ENCODE data around the gene CST9.

CST9 gene, protein sequence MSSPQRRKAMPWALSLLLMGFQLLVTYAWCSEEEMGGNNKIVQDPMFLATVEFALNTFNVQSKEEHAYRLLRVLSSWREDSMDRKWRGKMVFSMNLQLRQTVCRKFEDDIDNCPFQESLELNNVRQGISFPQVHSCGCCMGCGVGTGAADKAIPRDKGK

GRCh38 chr20:23605867-23606651 is at the start of gene CST9:
TSS of gene CST9 (minus strand) at chr20:23605917. CDS start at chr20:23605864, 53 bp downstream.
- DNase-seq (ENCODE audit: low read depth): no peak

DNA sequence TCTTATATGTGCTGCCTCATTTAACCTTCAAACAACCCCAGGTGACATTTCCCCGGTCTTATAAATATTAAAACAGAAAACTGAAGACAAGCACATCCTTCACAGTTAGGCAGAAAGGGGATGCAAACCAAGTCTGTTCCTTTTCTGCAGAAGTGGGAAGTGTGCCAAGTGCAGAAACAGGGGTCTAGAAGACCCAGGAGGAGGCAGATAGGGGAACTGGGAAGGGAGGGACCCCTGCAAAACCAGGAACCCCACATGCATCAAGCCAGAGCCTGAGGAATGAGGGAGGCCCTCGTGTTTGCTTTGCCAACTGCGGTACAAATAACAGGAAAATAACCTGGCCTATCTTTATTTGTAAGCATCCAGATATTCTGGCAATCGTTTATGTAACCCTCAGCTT is 49.0 kb upstream of the CST9 start:
- DNase-seq (ENCODE audit: low read depth): no peak

- no peak for DNase-seq (ENCODE audit: low read depth)
Measured at GRCh38 chr20:23654000-23654399, 48.3 kb upstream of the CST9 start.

DNA sequence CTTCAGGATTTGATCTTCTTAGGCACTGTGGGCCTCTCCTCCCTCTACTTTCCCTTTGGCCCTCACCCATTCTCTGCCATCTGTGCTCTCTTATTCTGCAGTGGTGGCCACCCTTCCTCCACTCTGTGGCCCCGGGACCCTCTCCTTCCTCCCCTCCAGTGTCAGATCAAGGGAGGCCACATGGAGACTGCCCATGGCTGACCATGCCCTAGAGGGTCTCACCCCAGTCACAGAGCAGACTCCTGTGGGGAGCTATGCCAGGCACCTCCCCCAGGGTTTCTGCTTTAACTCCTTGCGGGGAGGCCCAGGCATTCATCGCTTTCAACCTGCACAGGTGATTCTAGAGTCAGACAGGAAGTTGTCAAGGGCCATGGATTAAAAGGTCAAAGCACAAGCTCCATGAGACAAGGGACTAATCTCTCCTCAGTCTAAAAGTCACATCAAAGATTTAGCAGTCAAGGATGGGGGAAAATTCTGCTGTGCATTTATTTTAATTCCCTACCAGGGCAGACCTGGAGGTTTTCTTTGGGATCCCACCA is 47.8 kb upstream of the CST9 start:
- no peak for DNase-seq (ENCODE audit: low read depth)

GRCh38 chr20:23652926-23653325 is 47.2 kb upstream of the CST9 start:
- DNase-seq (ENCODE audit: low read depth): no peak

DNA sequence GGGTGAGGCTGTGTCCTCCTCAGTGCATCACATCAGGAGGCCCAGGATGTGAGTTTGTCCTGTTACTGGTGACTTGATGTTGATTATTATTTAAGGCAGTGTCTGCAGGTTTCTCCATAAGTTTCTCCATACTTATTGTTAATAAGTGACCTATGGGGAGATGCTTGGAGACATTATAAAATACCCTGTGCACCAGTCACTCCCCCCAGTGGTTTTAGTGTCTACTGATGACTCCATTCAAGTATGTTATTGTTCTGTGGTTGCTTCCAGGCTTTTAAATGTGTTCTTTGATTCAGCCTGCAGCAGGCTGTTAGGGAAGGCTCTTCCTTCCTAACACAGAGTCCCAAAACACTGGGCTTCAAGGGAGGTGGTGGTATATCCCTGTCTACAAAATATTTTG is 46.7 kb upstream of the CST9 start:
- DNase-seq (ENCODE audit: low read depth): no peak

GRCh38 chr20:23651117-23651516 is 45.4 kb upstream of the CST9 start:
- DNase-seq (ENCODE audit: low read depth): no peak

- no peak for DNase-seq (ENCODE audit: low read depth)
Measured at GRCh38 chr20:23649830-23650417, 44.2 kb upstream of the CST9 start.

GRCh38 chr20:23649242-23649641 is 43.5 kb upstream of the CST9 start:
- DNase-seq (ENCODE audit: low read depth): no peak

- no peak for DNase-seq (ENCODE audit: low read depth)
Measured at GRCh38 chr20:23647346-23647745, 41.6 kb upstream of the CST9 start.

DNA sequence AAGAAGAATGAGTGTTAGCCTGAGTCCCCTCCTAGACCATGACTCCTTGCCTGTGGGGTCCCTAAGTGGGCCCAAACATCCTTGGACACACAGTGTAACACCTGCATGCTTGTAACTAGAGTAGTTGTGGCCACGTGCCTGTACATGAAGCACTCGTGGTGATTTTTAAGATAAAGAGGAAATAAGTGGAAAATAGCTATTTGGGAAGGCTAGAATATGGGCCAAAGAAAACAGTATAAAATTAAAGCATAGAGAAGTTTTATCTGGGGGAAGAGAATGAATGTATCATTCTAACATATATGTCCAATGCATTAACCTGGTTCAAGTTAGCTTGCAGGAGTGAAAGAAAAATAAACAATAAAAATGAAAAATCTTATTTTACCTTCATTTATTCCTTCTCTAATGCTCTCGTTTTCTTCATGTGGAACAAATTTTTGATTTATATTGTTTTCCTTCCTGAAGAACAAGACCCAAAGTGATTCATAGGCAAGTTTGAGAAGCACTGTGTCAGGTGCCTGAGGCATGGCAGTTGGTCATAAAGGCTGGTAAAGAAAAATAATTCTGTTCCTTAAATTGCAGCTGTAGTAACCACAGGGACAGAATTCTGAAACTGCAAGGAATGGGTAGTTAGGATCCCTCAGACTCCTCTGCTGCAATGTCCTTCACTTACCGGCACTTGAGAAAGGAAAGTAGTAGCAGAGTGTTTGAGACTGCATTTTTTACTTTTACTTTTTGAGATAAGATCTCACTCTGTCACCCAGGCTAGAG is 40.6 kb upstream of the CST9 start:
- no peak for DNase-seq (ENCODE audit: low read depth)

DNA sequence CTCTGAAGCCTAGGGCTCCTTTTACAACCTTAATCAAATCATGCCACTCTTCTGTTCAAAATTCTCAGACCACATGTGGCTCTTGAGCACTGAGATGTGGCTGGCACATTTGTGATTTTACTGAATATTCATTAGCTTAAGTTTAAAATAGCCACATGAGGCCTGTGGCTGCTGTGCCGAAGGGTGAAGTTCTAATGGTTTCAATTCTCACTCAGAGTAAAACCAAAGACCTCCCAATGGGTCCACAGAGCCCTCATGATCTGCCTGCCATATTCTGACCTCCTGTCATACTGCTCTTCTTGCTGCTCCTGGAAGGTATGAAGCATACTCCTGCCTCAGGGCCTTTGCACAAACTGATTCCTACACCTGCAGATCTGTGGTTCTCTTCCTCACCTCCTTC is 39.9 kb upstream of the CST9 start:
- no peak for DNase-seq (ENCODE audit: low read depth)

DNA sequence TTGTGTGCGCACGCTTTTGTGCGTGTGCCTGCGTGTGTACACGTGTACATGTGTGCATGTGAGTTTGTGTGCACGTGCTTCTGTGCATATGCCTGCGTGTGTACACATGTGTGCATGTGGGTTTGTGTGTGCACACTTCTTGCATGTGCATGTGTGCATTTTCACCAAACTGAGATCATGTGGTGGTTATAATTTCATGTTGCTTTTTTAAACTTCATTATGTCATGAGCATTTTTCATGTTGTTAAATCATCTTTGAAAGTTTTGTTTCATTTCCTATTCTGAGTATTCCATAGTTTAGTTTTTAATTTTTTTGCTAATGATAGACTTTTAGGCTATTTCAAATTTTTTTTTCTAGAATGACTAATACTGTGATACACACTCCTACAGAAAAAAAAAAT is 38.4 kb upstream of the CST9 start:
- no peak for DNase-seq (ENCODE audit: low read depth)

DNA sequence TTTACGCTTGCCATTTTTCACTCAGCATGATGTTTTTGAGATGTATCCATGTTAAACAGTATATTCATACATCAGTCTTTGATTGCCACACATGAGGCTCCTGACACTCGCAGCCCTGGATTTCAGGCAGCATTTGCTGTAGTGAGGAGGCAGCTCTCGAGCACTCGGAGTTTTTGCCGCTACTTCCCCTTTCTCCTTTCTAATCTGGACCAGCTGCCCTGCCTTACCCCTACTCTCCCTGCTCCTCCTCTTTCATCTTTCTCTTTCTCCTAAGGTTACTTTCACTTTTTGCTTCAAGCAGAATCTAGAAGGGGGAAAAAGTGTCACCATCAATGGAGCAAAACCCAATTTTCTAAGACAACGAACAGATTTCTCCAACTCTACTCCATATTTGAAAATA is 37.9 kb upstream of the CST9 start:
- no peak for DNase-seq (ENCODE audit: low read depth)

GRCh38 chr20:23641936-23642751 is 36.4 kb upstream of the CST9 start:
- no peak for DNase-seq (ENCODE audit: low read depth)

DNA sequence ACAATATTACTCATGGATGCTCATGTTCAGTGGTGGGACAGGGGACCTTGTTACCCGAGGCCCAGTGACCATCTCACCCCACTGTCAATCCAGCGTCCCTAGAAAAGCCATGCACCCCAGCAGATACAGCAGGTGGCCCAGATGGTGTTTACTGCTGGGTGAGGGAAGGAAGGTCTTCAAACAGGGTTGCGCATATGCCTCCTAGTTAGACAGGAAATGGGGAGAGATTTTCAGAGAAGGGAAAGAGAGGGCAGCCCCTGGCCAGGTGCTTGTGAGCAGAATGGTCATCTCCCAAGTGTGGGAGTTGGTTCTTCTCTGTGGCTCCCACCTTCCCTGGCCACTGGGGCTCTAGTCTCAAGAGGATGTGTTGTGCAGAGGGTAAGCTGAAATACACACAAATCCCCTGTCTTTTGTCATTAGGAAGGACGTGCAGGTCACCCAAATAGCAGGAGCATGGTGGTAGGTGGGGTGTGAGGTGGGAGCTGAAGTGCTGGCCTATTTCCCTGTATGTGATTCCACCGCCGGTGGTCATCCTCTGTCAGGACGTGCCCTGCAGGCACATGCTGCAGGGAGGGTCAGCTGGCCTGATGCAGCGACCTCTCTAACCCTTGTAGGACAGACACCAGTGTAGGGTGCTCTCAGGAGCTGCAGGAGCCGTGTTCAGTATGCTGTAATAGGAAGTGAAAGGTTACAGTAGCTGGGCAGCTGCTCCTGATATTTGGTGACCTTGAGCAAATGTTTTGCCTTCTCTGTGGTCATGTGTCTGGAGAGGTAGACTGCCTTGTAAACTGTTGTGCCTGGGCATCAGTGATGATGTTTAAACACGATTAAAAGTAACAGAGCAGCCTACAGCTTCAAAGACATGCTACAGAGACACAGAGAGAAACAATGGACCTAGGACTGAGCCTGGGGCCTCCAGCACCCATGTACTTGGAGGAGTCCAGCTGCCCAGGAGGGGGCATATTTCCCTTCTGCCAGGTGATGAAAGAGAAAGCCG is 35.3 kb upstream of the CST9 start:
- DNase-seq (ENCODE audit: low read depth): no peak

DNA sequence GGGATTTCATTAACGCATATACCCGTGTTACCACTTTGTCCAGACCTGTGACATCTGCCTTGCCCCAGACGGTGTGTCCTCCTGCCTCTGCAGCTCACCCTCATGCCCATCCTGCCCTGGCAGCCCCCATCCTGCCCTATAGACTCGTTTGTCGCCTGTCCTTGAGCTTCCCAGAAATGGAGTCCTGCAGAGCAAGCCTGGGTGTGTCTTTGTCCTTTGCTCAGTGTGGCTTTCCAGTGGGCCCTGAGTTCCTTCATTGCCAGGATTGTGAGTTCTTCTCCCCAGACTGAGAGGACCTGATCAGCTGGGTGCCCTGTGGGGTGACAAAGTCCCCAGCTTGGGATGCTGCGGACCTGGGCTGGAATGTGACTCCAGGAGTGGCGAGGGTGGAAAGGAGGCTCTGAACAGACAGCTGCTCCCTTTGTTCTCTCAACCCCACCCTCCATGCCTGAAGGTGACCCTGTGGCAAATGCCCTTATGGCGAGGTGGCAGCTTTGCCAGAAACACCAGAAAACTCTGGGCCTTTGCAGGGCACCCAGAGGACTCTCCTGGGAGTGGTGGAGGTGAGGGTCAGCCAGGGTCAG is 34.4 kb upstream of the CST9 start:
- DNase-seq (ENCODE audit: low read depth): no peak

GRCh38 chr20:23639490-23639958 is 33.8 kb upstream of the CST9 start:
- DNase-seq (ENCODE audit: low read depth): no peak

GRCh38 chr20:23638309-23638708 is 32.6 kb upstream of the CST9 start:
- DNase-seq (ENCODE audit: low read depth): no peak
